ENCODE measurements around the gene ITGA11. TPM values are rescaled to one million over a fixed set of nuclear protein-coding genes. Genes with fewer than 3 reads are reported as not detected.

The ITGA11 gene
- total and polyA plus RNA-seq, 2 of the 13 experiments (the other 11 are each of a cell fraction or from before 2014, with no cell fraction given), result not detected

DNA sequence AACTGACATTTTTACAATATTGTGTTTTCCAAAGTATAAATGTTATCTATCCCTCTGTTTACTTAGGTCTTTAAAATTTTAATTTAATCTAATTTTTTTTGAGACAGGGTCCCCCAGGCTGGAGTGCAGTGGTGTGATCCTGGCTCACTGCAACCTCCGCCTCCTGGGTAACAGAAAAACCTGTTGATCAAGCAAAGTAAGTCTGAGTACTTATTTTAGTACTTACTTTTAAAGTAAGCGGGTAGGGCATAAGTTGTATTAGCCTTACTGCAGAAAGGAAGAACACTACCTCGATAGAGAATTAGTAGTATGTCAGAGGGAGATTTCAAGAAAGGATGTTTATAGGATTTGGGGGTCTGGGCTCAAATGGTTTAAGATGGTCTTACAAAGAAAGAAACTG lies 166.3 kb downstream of the ITGA11 start:
- Histone ChIP-seq H3K4me1 (ENCODE audit: insufficient read depth, low read length) (peaks cover 7% of the 10 kb centered on the region), H3K9me3 (ENCODE audit: low read length) (no peaks in the 10 kb centered on the region), H3K79me2 (ENCODE audit: insufficient read depth, low read length) (no peaks in the 10 kb centered on the region), H4K20me1 (ENCODE audit: insufficient read depth, low read length) (no peaks in the 10 kb centered on the region), H3K4me3 (replicated peaks in 1 of 3; ENCODE audit: insufficient read depth in 1 of 3, low read depth in 2 of 3, low read length in 3 of 3) (no peak overlapping the region), H3K9ac (ENCODE audit: insufficient read depth, low read depth, low read length) (no peak overlapping the region), H3K27ac (ENCODE audit: extremely low read length, insufficient read depth, low read length) (no peak overlapping the region), H2AFZ (ENCODE audit: low read length) (no peak overlapping the region), H3K36me3 (replicated peaks in 1 of 2; ENCODE audit: control insufficient read depth in 1 of 2, insufficient read depth in 2 of 2, low read length in 2 of 2) (no peaks in the 10 kb centered on the region), H3K4me2 (ENCODE audit: low read depth, low read length) (no peak overlapping the region), H3K27me3 (ENCODE audit: control insufficient read depth in 1 of 2, insufficient read depth in 2 of 2, low read length in 2 of 2) (no peaks in the 10 kb centered on the region)
- POLR2A ChIA-PET, result interaction anchor here (2.8 kb wide), 1 partner anchor 12 kb away, joined by 9 read pairs; the partner anchor contains the start of gene FEM1B
- WGBS (ENCODE audit: low lambda C conversion rate), result 48% methylated on average over 3 of the region's 3 CpGs
- DNase-seq (ENCODE audit: low spot score), result no peak
- in situ Hi-C loops (cut with HindIII; ENCODE audit: extremely low pct_ligation_motif_present, low pct_unique_long_range_greater_than_20kb) (no loop called here), intact Hi-C loops (cut with micrococcal nuclease; ENCODE audit: unreplicated experiment) (no loop called here)
- BruUV-seq (replicated peaks), result no TSS peak
- no peak for TF ChIP-seq ZNF552 (CRISPR knock-in tag; IDR thresholded peaks at IDR 0.05; ENCODE audit: borderline replicate concordance)
- TF ChIP-seq, protein P1, sequence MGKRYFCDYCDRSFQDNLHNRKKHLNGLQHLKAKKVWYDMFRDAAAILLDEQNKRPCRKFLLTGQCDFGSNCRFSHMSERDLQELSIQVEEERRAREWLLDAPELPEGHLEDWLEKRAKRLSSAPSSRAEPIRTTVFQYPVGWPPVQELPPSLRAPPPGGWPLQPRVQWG (CRISPR knock-in tag; IDR thresholded peaks at IDR 0.05; ENCODE audit: borderline replicate concordance, low read depth), result no peak
- TF ChIP-seq, protein P2, sequence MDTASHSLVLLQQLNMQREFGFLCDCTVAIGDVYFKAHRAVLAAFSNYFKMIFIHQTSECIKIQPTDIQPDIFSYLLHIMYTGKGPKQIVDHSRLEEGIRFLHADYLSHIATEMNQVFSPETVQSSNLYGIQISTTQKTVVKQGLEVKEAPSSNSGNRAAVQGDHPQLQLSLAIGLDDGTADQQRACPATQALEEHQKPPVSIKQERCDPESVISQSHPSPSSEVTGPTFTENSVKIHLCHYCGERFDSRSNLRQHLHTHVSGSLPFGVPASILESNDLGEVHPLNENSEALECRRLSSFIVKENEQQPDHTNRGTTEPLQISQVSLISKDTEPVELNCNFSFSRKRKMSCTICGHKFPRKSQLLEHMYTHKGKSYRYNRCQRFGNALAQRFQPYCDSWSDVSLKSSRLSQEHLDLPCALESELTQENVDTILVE (CRISPR knock-in tag; IDR thresholded peaks at IDR 0.05), result no peak
- TF ChIP-seq ZNF564 (CRISPR knock-in tag; IDR thresholded peaks at IDR 0.05), result no peak
- no peak for TF ChIP-seq ZNF230 (CRISPR knock-in tag; IDR thresholded peaks at IDR 0.05)
- no peak for TF ChIP-seq POLR2G (IDR thresholded peaks at IDR 0.05; ENCODE audit: low read depth, low read length)
- ATAC-seq, result no peak
- CTCF ChIA-PET (ENCODE audit: low intra/inter-chr PET ratio, low total read pairs), result no interaction called here
- no peak for FAIRE-seq

DNA sequence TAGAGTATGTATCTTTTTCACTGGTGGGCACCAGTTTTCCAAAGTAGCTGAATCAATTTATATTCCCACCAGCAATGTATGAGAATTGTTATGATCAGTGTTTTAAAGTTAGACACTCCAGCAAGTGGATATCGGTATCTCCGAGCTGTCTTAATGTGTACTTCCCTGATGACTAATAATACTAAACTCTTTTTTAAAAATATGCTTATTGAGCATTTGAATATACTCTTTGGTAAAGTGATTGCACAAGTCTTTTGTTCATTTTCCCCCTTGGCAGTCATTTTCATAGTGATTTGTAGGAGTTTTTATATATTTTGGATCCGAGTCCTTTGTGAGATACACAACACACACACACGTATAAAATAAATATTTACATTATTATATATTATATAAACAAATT lies 166.9 kb downstream of the ITGA11 start:
- Histone ChIP-seq H3K4me3 (replicated peaks in 1 of 3; ENCODE audit: insufficient read depth in 1 of 3, low read depth in 2 of 3, low read length in 3 of 3) (no peak overlapping the region), H3K36me3 (replicated peaks in 1 of 2; ENCODE audit: control insufficient read depth in 1 of 2, insufficient read depth in 2 of 2, low read length in 2 of 2) (no peaks in the 10 kb centered on the region), H3K4me1 (ENCODE audit: insufficient read depth, low read length) (peaks cover 6% of the 10 kb centered on the region; the same call in 1 of the 2 replicates), H3K27me3 (ENCODE audit: control insufficient read depth in 1 of 2, insufficient read depth in 2 of 2, low read length in 2 of 2) (no peaks in the 10 kb centered on the region), H3K4me2 (ENCODE audit: low read depth, low read length) (no peak overlapping the region), H3K79me2 (ENCODE audit: insufficient read depth, low read length) (no peaks in the 10 kb centered on the region), H2AFZ (ENCODE audit: low read length) (no peak overlapping the region), H3K9me3 (ENCODE audit: low read length) (no peaks in the 10 kb centered on the region), H3K9ac (ENCODE audit: insufficient read depth, low read depth, low read length) (no peak overlapping the region), H4K20me1 (ENCODE audit: insufficient read depth, low read length) (no peaks in the 10 kb centered on the region), H3K27ac (ENCODE audit: extremely low read length, insufficient read depth, low read length) (no peak overlapping the region)
- TF ChIP-seq HDAC6 (IDR thresholded peaks at IDR 0.05; ENCODE audit: low read depth, low read length) (no peak), SMARCE1 (IDR thresholded peaks at IDR 0.05; ENCODE audit: borderline replicate concordance) (no peak), RORA (CRISPR knock-in tag; IDR thresholded peaks at IDR 0.05) (no peak), ZNF672 (CRISPR knock-in tag; IDR thresholded peaks at IDR 0.05) (no peak), KLF13 (CRISPR knock-in tag; IDR thresholded peaks at IDR 0.05) (no peak), KLF6 (CRISPR knock-in tag; IDR thresholded peaks at IDR 0.05) (no peak), ZNF253 (CRISPR knock-in tag; IDR thresholded peaks at IDR 0.05; ENCODE audit: borderline replicate concordance) (no peak), ZNF761 (CRISPR knock-in tag; conservative IDR thresholded peaks at IDR 0.05) (no peak)
- TF ChIP-seq, protein P3, sequence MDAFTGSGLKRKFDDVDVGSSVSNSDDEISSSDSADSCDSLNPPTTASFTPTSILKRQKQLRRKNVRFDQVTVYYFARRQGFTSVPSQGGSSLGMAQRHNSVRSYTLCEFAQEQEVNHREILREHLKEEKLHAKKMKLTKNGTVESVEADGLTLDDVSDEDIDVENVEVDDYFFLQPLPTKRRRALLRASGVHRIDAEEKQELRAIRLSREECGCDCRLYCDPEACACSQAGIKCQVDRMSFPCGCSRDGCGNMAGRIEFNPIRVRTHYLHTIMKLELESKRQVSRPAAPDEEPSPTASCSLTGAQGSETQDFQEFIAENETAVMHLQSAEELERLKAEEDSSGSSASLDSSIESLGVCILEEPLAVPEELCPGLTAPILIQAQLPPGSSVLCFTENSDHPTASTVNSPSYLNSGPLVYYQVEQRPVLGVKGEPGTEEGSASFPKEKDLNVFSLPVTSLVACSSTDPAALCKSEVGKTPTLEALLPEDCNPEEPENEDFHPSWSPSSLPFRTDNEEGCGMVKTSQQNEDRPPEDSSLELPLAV (CRISPR knock-in tag; conservative IDR thresholded peaks at IDR 0.05; ENCODE audit: low read depth), result no peak
- FAIRE-seq (no peak), ATAC-seq (no peak), DNase-seq (ENCODE audit: low spot score) (no peak)
- in situ Hi-C loops (cut with HindIII; ENCODE audit: extremely low pct_ligation_motif_present, low pct_unique_long_range_greater_than_20kb) (no loop called here), intact Hi-C loops (cut with micrococcal nuclease; ENCODE audit: unreplicated experiment) (no loop called here)
- BruUV-seq (replicated peaks), result no TSS peak
- CTCF ChIA-PET (ENCODE audit: low intra/inter-chr PET ratio, low total read pairs), result no interaction called here
- POLR2A ChIA-PET, result interaction anchor here (2.8 kb wide), 1 partner anchor 12 kb away, joined by 9 read pairs; the partner anchor contains the start of gene FEM1B
- 29% methylated on average over 4 of the region's 4 CpGs for WGBS (ENCODE audit: low lambda C conversion rate)
